PC-9 (cell line): Measurements from ENCODE around the gene NAPG.

ENCODE experiments used
- CTCF ChIP-seq: fragments of 200-600 bp; sonication (generic); conservative IDR thresholded peaks from 2 replicates; pipeline ENCODE4 v1.6.1; 2017; ENCODE audit warnings: mixed run types, antibody characterized with exemption, mild to moderate bottlenecking, moderate library complexity
- EZH2 ChIP-seq: fragments of 200-600 bp; sonication (generic); IDR thresholded peaks from 2 replicates; pipeline ENCODE4 v1.8.0; 2017; ENCODE audit warnings: antibody characterized with exemption, low read depth

- TF ChIP-seq EZH2: no peak
- no peak for TF ChIP-seq CTCF
Measured at GRCh38 chr18:10562773-10563160, 36.9 kb downstream of the NAPG start.
